Parathyroid adenoma (tissue), 2 donors: ENCODE measurements around the gene EEF1AKMT4.

Source experiments
- H2AFZ ChIP-seq: fragments of 300-600 bp; sonication (generic); one replicate; pipeline ENCODE4 v1.7.0; 2017; ENCODE audit warnings: antibody characterized with exemption, mild to moderate bottlenecking
- H3K27ac ChIP-seq: fragments of 300-600 bp; sonication (generic); one replicate; pipeline ENCODE4 v1.7.0; 2017
- H3K27me3 ChIP-seq: fragments of 300-600 bp; sonication (generic); one replicate; pipeline ENCODE4 v1.7.0; 2017; ENCODE audit warnings: low read length; ENCODE audit not compliant: control insufficient read depth, insufficient read depth
- H3K36me3 ChIP-seq: fragments of 300-600 bp; sonication (generic); one replicate; pipeline ENCODE4 v1.7.0; 2017; ENCODE audit warnings: low read length; ENCODE audit not compliant: control insufficient read depth, insufficient read depth
- H3K4me1 ChIP-seq: fragments of 300-600 bp; sonication (generic); one replicate; pipeline ENCODE4 v1.7.0; 2017; ENCODE audit warnings: control low read depth
- H3K4me2 ChIP-seq: fragments of 300-600 bp; sonication (generic); one replicate; pipeline ENCODE4 v1.7.0; 2017; ENCODE audit warnings: low read length
- H3K4me3 ChIP-seq: fragments of 300-600 bp; sonication (generic); one replicate; pipeline ENCODE4 v1.7.0; 2017; ENCODE audit warnings: low read depth, low read length
- H3K79me2 ChIP-seq: fragments of 300-600 bp; sonication (generic); one replicate; pipeline ENCODE4 v1.7.0; 2017; ENCODE audit warnings: control low read depth
- H3K9ac ChIP-seq: fragments of 300-600 bp; sonication (generic); one replicate; pipeline ENCODE4 v1.7.0; 2017; ENCODE audit warnings: mild to moderate bottlenecking
- H3K9me3 ChIP-seq: fragments of 300-600 bp; sonication (generic); one replicate; pipeline ENCODE4 v1.7.0; 2017; ENCODE audit warnings: low read length; ENCODE audit not compliant: control insufficient read depth
- TF ChIP-seq, protein P1 (sequence below): fragments of 300-600 bp; sonication (generic); IDR thresholded peaks from one replicate; pipeline ENCODE4 v1.7.0; 2017; ENCODE audit warnings: antibody characterized with exemption, mild to moderate bottlenecking
- donor health status: primary hyperparathyroidism.

The EEF1AKMT4 gene

DNA sequence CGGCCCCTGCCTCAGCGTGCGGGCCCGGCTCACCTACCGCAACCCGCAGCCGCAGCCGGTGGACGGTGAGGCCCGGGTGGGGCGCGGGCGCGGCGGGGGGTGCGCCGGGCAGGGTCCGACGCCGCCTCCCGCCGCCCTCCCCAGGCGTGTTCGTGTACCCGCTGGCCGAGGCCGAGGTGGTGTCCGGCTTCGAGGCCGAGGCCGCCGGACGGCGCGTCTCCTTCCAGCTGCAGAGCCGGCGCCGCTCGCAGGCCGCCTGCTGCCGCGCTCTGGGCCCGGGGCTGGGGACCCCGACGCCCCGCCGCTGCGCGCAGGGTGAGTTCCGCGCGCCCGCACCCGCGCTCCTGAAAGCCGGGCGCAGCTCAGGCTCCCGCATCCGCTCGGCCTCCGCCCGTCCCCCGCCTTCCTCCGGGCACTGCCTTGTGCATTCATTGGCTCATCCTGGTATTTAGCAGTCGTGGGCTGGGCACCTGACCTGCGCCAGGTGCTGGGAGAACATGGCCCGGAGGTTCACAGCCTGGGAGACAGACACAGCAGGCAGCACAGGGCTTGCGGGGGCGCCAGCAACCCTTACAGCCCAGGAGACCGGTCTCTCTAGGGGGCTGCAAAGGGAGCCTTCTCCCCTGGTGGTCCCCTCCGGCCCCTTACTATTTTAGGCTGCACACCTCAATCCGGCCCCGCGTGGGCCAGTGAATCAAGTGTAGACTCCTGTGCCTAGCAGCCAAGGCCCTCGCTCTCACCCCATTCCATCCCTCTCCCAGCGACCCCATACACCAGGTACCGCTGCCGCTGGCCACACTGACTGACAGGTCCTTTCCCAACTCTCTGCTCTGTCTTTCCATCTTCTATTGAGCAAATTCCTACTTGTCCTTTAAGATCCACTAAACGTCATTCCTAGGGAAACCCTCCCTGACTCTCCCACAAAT is 18.6 kb upstream of the EEF1AKMT4 start:
- Histone ChIP-seq H3K4me3 (peak overlapping the region; percentile 63), H3K4me2 (peak overlapping the region; percentile 83), H3K36me3 (no peaks in the 10 kb centered on the region), H3K79me2 (no peaks in the 10 kb centered on the region), H3K27me3 (no peaks in the 10 kb centered on the region), H3K9me3 (no peaks in the 10 kb centered on the region), H3K4me1 (peaks cover 7% of the 10 kb centered on the region), H3K9ac (no peak overlapping the region), H2AFZ (peak overlapping the region; percentile 75), H3K27ac (peak overlapping the region; percentile 45)
- TF ChIP-seq, protein P1, sequence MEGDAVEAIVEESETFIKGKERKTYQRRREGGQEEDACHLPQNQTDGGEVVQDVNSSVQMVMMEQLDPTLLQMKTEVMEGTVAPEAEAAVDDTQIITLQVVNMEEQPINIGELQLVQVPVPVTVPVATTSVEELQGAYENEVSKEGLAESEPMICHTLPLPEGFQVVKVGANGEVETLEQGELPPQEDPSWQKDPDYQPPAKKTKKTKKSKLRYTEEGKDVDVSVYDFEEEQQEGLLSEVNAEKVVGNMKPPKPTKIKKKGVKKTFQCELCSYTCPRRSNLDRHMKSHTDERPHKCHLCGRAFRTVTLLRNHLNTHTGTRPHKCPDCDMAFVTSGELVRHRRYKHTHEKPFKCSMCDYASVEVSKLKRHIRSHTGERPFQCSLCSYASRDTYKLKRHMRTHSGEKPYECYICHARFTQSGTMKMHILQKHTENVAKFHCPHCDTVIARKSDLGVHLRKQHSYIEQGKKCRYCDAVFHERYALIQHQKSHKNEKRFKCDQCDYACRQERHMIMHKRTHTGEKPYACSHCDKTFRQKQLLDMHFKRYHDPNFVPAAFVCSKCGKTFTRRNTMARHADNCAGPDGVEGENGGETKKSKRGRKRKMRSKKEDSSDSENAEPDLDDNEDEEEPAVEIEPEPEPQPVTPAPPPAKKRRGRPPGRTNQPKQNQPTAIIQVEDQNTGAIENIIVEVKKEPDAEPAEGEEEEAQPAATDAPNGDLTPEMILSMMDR = no peak

DNA sequence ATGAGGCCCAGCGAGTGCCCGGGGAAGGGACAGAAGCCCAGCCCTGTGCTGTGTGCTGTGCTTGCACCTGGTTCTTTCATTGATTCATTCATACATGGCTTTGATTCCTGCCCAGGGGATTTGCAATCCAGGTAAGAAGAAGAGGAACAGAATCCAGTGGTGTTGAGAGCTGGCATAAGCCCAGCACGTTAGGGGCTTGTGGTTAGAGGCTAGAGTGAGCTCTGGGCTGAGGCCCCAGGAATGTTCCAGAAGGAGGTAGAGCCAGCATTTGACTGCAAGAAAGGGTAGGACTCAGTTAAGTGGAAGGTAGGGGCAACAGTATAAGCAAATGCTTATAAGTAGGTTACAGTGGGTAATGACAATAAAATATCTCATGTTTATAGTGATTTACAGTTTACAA is 17.8 kb upstream of the EEF1AKMT4 start:
- Histone ChIP-seq H3K9ac (no peak overlapping the region), H3K36me3 (no peaks in the 10 kb centered on the region), H3K9me3 (no peaks in the 10 kb centered on the region)

DNA sequence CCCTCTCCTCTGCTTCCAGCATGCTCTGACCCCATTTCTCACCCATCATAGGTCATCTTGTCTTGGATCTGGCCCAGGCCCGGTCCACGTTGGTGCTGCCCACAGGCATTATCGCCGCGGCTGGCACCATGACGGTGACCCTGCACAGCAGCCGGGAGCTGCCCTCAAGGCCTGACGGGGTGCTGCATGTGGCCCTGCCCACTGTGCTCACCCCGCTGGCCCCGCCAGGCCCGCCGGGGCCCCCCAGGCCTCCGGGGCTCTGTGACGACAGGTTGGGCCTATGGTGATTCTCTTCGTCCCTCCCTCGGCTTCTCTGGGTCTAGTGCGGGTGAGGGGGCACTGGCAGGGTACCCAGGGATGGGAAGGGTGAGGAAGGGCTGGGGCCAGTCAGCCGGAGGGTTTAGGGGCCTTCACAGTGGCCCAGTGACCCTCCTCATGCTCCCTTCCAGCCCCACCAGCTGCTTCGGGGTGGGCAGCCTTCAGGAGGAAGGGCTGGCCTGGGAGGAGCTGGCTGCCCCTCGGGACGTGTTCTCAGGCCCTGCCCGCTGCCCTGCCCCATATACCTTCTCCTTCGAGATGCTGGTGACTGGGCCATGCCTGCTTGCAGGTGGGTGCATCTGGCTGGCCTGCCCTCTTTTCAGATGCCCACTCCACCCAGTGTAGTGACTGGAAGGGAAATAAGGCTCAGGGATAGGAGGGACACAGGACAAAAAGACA is 16.2 kb upstream of the EEF1AKMT4 start:
- no peaks in the 10 kb centered on the region for H3K36me3 ChIP-seq
- H3K4me3 ChIP-seq = no peak overlapping the region
- TF ChIP-seq, protein P1 = no peak
- H3K9ac ChIP-seq = no peak overlapping the region
- H2AFZ ChIP-seq = no peak overlapping the region
- H3K79me2 ChIP-seq = no peaks in the 10 kb centered on the region
- no peak overlapping the region for H3K27ac ChIP-seq
- H3K27me3 ChIP-seq = no peaks in the 10 kb centered on the region
- H3K4me2 ChIP-seq = no peak overlapping the region
- no peaks in the 10 kb centered on the region for H3K9me3 ChIP-seq
- H3K4me1 ChIP-seq = peaks cover 7% of the 10 kb centered on the region

More for the DNA sequence above, 17.8 kb upstream of the EEF1AKMT4 start:
- no peak overlapping the region for H3K4me3 ChIP-seq
- H2AFZ ChIP-seq = no peak overlapping the region
- no peaks in the 10 kb centered on the region for H3K27me3 ChIP-seq
- peaks cover 7% of the 10 kb centered on the region for H3K4me1 ChIP-seq
- no peaks in the 10 kb centered on the region for H3K79me2 ChIP-seq
- H3K4me2 ChIP-seq = no peak overlapping the region
- TF ChIP-seq, protein P1 = no peak
- no peak overlapping the region for H3K27ac ChIP-seq

DNA sequence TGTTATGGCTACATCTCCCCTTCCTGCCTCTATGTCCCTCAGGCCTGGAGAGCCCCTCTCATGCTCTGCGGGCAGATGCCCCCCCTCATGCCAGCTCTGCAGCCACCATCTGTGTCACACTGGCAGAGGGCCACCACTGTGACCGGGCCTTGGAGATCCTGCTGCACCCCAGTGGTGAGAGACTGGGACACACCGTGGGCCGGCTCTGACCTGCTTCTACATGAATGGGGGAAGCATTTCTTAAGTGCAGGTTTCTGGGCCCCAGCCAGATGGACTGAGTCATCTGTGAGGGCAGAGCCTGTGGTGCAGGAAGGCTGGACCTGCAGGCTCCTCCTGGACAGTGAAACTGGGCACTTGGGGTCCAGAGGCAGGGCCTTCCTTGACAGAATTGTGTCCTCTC is 15.2 kb upstream of the EEF1AKMT4 start:
- Histone ChIP-seq H3K27me3 (no peaks in the 10 kb centered on the region), H3K9me3 (no peaks in the 10 kb centered on the region), H3K9ac (no peak overlapping the region), H3K27ac (no peak overlapping the region), H3K4me2 (no peak overlapping the region), H3K36me3 (no peaks in the 10 kb centered on the region), H3K79me2 (no peaks in the 10 kb centered on the region), H3K4me3 (no peak overlapping the region), H2AFZ (peak overlapping the region; percentile 15), H3K4me1 (peaks cover 7% of the 10 kb centered on the region)
- TF ChIP-seq, protein P1 = peak; percentile 39
